ENCODE data around the gene PTPN3. TPM values are rescaled to one million over a fixed set of nuclear protein-coding genes. Genes with fewer than 3 reads are reported as not detected.

PTPN3 gene
- total RNA-seq, 1 experiment from 2014 or later: 20.8 TPM

DNA sequence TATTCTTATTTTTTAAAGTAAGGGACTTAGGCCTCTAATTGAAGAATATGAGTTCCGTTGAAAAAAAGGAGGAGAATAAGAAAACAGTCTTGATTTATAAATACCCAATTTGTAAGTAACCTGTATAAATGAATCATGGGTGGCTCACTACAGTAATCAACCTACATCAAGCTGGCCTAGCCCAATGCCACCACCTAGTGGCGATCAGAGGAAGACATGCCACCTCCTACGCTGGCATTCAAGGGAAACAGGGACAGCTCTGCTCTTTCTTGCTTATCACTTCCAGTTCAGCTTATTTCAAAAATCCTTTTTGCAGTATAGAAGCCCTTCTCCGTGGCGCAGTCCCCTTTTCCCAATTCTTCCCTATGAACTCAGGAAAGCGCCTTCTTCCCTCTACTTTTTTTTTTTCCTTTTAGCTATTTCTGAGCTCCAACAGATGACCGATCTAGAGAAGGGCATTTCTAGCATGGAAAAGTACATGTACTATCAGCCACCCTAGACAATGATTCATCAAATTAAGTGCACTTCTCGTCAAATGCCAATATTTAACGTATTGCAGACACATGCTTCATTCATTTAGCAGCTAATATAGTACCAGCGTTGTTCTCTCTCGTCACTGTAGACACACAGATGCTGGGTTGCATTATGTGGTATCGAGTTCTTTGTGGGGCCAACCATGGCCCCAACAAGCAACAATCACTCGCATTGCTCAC, 28.3 kb downstream of the PTPN3 start (continued):
- TF ChIP-seq ZNF274 (IDR thresholded peaks at IDR 0.05; ENCODE audit: low read depth, low read length): no peak

DNA sequence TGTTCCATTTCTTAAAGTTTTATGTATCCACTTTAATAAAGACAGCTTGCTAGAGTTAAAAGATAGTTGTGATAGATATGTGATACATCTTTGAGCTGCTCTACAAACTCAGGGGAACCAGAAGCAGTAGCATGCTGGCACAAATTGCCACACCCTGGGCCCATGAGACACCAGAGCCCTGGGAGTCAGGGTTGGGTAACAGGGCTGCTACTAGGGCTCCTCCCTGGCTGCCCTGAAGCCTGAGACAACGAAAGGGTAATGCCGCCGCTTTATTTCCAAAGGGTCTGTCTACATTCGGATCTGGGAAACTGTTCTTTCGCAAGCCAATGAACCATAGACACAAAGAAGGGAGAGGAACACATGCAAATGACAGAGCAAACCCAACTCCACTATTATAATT, 29.2 kb downstream of the PTPN3 start:
- Histone ChIP-seq H2AFZ (ENCODE audit: low read depth, low read length, poor library complexity, severe bottlenecking) (no peak overlapping the region), H3K9ac (ENCODE audit: low read length) (no peak overlapping the region), H3K79me2 (ENCODE audit: insufficient read depth, low read length) (peaks cover 56% of the 10 kb centered on the region), H3K4me1 (ENCODE audit: control insufficient read depth in 1 of 2, insufficient read depth in 2 of 2, low read length in 2 of 2) (peaks cover 2 to 28% of the 10 kb centered on the region in 2 experiments; a peak in 3 of 4 replicates), H3K9me2 (ENCODE audit: insufficient read depth) (no peaks in the 10 kb centered on the region), H4K20me1 (ENCODE audit: insufficient read depth) (no peaks in the 10 kb centered on the region), H3K36me3 (ENCODE audit: control insufficient read depth in 1 of 2, insufficient read depth in 2 of 2, low read length in 2 of 2) (no peaks in the 10 kb centered on the region), H3K27ac (ENCODE audit: low read depth, low read length) (no peak overlapping the region), H3K9me3 (ENCODE audit: control insufficient read depth in 1 of 2, insufficient read depth in 1 of 2, low read depth in 1 of 2, low read length in 2 of 2) (no peaks in the 10 kb centered on the region), H3K27me3 (ENCODE audit: insufficient read depth, low read length) (no peaks in the 10 kb centered on the region), H3K4me3 (replicated peaks in 1 of 2; ENCODE audit: low read depth in 1 of 2, low read length in 2 of 2) (no peak overlapping the region), H3K4me2 (ENCODE audit: low read length) (no peak overlapping the region)
- no peak for ATAC-seq
- ChIA-PET POLR2A (interaction anchor here (0.5 to 1.5 kb wide), 2 partner anchors 30 to 294 kb away, joined by 3 to 4 read pairs; partner anchors contain the start of gene PTPN3), RAD21 (ENCODE audit: low non-redundant PET in 1 of 2, low total read pairs in 2 of 2, uncharacterized antibody in 2 of 2, unreplicated experiment in 2 of 2) (interaction anchor here in 1 of 2 experiments (1.1 kb wide), 1 partner anchor 28 kb away, joined by 4 read pairs; no protein-coding TSS in a partner anchor), CTCF (interaction anchor here (0.5 to 1.8 kb wide), 11 partner anchors 9 to 123 kb away, joined by 3 to 17 read pairs (median 5); no protein-coding TSS in a partner anchor)
- no peak for DNase-seq (ENCODE audit: low read depth, low spot score)
- no TSS peak for BruUV-seq (replicated peaks)
- intact Hi-C loops (cut with micrococcal nuclease): loop anchor here (1.0 to 5.0 kb wide), 2 partner anchors 18 to 67 kb away; no protein-coding TSS in a partner anchor
- TF ChIP-seq POLR2A (IDR thresholded peaks at IDR 0.05; ENCODE audit: borderline replicate concordance, extremely low read depth, insufficient read depth, insufficient read length) (no peak), POLR2AphosphoS5 (IDR thresholded peaks at IDR 0.05; ENCODE audit: low read depth, low read length) (no peak), EZH2phosphoT487 (IDR thresholded peaks at IDR 0.05; ENCODE audit: borderline replicate concordance) (no peak)
- TF ChIP-seq, protein P1, sequence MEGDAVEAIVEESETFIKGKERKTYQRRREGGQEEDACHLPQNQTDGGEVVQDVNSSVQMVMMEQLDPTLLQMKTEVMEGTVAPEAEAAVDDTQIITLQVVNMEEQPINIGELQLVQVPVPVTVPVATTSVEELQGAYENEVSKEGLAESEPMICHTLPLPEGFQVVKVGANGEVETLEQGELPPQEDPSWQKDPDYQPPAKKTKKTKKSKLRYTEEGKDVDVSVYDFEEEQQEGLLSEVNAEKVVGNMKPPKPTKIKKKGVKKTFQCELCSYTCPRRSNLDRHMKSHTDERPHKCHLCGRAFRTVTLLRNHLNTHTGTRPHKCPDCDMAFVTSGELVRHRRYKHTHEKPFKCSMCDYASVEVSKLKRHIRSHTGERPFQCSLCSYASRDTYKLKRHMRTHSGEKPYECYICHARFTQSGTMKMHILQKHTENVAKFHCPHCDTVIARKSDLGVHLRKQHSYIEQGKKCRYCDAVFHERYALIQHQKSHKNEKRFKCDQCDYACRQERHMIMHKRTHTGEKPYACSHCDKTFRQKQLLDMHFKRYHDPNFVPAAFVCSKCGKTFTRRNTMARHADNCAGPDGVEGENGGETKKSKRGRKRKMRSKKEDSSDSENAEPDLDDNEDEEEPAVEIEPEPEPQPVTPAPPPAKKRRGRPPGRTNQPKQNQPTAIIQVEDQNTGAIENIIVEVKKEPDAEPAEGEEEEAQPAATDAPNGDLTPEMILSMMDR (IDR thresholded peaks at IDR 0.05 in 2 of 3, conservative IDR thresholded peaks at IDR 0.05 in 1 of 3; ENCODE audit: borderline replicate concordance in 1 of 3, insufficient read depth in 1 of 3, low read depth in 2 of 3, low read length in 2 of 3): no peak

All from HCT116 (cell line).